ENCODE measurements around the gene DDC.
"Not testable (repeated sequence)": the region's sequence is repeated elsewhere in the genome, so short reads cannot be mapped to it uniquely, and the experiment has no call there.

Gene DDC

GRCh38 chr7:50589364-50589763 is 24.2 kb upstream of the DDC start:
- in situ Hi-C loops (cut with MboI; ENCODE audit: low sequenced_read_pairs): no loop called here

- in situ Hi-C loops (cut with MboI; ENCODE audit: low sequenced_read_pairs): no loop called here
These were observed 23.7 kb upstream of the DDC start for GRCh38 chr7:50588937-50589336.

- in situ Hi-C loops (cut with MboI; ENCODE audit: low sequenced_read_pairs): no loop called here
These were observed 22.5 kb upstream of the DDC start for GRCh38 chr7:50587737-50588136.

- in situ Hi-C loops (cut with MboI; ENCODE audit: low sequenced_read_pairs): no loop called here
These were observed 19.7 kb upstream of the DDC start for GRCh38 chr7:50584793-50585408.

- in situ Hi-C loops (cut with MboI; ENCODE audit: low sequenced_read_pairs): no loop called here
These were observed 19.2 kb upstream of the DDC start for GRCh38 chr7:50584386-50584785.

GRCh38 chr7:50583295-50583694 is 18.1 kb upstream of the DDC start:
- in situ Hi-C loops (cut with MboI; ENCODE audit: low sequenced_read_pairs): not testable (repeated sequence)

GRCh38 chr7:50582271-50582670 is 17.1 kb upstream of the DDC start:
- in situ Hi-C loops (cut with MboI; ENCODE audit: low sequenced_read_pairs): not testable (repeated sequence)

- in situ Hi-C loops (cut with MboI; ENCODE audit: low sequenced_read_pairs): not testable (repeated sequence)
These were observed 15.5 kb upstream of the DDC start for GRCh38 chr7:50580666-50581065.

- in situ Hi-C loops (cut with MboI; ENCODE audit: low sequenced_read_pairs): no loop called here
These were observed 14.9 kb upstream of the DDC start for GRCh38 chr7:50580057-50580456.

GRCh38 chr7:50578105-50578504 is 12.9 kb upstream of the DDC start:
- in situ Hi-C loops (cut with MboI; ENCODE audit: low sequenced_read_pairs): not testable (repeated sequence)

GRCh38 chr7:50577569-50577968 is 12.4 kb upstream of the DDC start:
- in situ Hi-C loops (cut with MboI; ENCODE audit: low sequenced_read_pairs): no loop called here

- in situ Hi-C loops (cut with MboI; ENCODE audit: low sequenced_read_pairs): not testable (repeated sequence)
These were observed 11.2 kb upstream of the DDC start for GRCh38 chr7:50576388-50576787.

- in situ Hi-C loops (cut with MboI; ENCODE audit: low sequenced_read_pairs): no loop called here
These were observed 2.6 kb upstream of the DDC start for GRCh38 chr7:50567715-50568261.

- in situ Hi-C loops (cut with MboI; ENCODE audit: low sequenced_read_pairs): no loop called here
These were observed 772 bp upstream of the DDC start for GRCh38 chr7:50565977-50566376.

- in situ Hi-C loops (cut with MboI; ENCODE audit: low sequenced_read_pairs): no loop called here
These were observed 333 bp upstream of the DDC start for GRCh38 chr7:50565559-50565916.

GRCh38 chr7:50564171-50564570 is 1.0 kb downstream of the DDC start:
- in situ Hi-C loops (cut with MboI; ENCODE audit: low sequenced_read_pairs): no loop called here

- in situ Hi-C loops (cut with MboI; ENCODE audit: low sequenced_read_pairs): no loop called here
These were observed 3.1 kb downstream of the DDC start for GRCh38 chr7:50562136-50562535.

GRCh38 chr7:50560865-50561351 is 4.3 kb downstream of the DDC start:
- in situ Hi-C loops (cut with MboI; ENCODE audit: low sequenced_read_pairs): no loop called here

GRCh38 chr7:50559881-50560280 is 5.3 kb downstream of the DDC start:
- in situ Hi-C loops (cut with MboI; ENCODE audit: low sequenced_read_pairs): no loop called here

- in situ Hi-C loops (cut with MboI; ENCODE audit: low sequenced_read_pairs): no loop called here
These were observed 6.7 kb downstream of the DDC start for GRCh38 chr7:50558294-50559053.

- in situ Hi-C loops (cut with MboI; ENCODE audit: low sequenced_read_pairs): no loop called here
These were observed 8.1 kb downstream of the DDC start for GRCh38 chr7:50557099-50557498.

GRCh38 chr7:50556247-50556991 is 8.8 kb downstream of the DDC start:
- in situ Hi-C loops (cut with MboI; ENCODE audit: low sequenced_read_pairs): no loop called here

Measured in HL-60/S4 treated with phorbol 12-myristate 13-acetate at 8.2 ng/mL for 4 days and 3 days (cell line).